ENCODE measurements around the gene TSKU. TPM values are rescaled to one million over a fixed set of nuclear protein-coding genes. Genes with fewer than 3 reads are reported as not detected.
"Not testable (repeated sequence)": the region's sequence is repeated elsewhere in the genome, so short reads cannot be mapped to it uniquely, and the experiment has no call there.

The TSKU gene, protein sequence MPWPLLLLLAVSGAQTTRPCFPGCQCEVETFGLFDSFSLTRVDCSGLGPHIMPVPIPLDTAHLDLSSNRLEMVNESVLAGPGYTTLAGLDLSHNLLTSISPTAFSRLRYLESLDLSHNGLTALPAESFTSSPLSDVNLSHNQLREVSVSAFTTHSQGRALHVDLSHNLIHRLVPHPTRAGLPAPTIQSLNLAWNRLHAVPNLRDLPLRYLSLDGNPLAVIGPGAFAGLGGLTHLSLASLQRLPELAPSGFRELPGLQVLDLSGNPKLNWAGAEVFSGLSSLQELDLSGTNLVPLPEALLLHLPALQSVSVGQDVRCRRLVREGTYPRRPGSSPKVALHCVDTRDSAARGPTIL
- 10 to 100 TPM in 5 of 6 donors, 1 to 10 TPM in 1; 9.7 to 25.2 (median 12.1) TPM for total RNA-seq
- 1 to 10 TPM; 2.7 to 5.0 TPM for polyA plus RNA-seq

DNA sequence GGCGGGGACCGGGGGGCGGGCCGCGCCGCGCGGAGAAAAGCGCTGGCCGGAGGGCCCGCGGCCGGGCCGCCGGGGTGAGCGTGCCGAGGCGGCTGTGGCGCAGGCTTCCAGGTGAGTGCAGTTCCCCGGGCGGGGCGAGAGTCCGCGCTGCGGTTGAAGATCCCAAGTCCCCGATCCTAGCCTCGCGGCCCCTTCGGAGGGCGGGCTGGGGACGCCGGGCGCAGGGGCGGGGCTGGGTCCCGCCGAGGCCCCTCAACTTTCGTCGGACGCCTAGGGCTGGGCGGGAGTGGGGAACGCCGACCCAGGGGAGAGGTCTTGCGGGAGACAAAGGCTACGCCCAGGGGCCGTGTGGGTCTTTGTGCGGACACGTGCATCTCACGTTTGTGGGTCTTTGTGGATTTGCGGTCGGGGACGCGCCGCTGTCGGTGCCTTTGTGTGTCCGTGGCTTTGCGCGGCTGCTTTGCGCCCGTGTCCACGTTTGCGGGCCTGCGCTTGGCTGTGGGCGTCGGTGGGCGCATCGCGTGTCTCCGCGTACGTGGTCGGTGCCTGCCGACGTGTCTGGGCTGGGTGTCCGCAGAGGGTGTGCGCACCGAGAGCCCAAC lies at the start of gene TSKU:
TSS of gene TSKU (plus strand) at position 63 of the 602 bp plus-strand sequence. CDS start 12,261 bp downstream, outside the sequence.
- intact Hi-C loops (cut with DNase I), result no loop called here
- H3K4me1 ChIP-seq, result peaks cover 4 to 5% (median 5%) of the 10 kb centered on the region in 3 donors
- FAIRE-seq (no peak), ATAC-seq (peak; percentile 30 to 42 (median 40)), DNase-seq (peak in 2 of 6 donors; percentile 44 to 81)
- H3K4me3 ChIP-seq, result peak within 1 kb of the TSS; percentile 61 to 85 (median 78)
- no peaks in the 10 kb centered on the region for H3K9me3 ChIP-seq
- 0 to 1% methylated on average over 59 to 76 of the region's 76 CpGs for WGBS, 2 donors
- no peaks in the 10 kb centered on the region for H3K36me3 ChIP-seq
- no peaks in the 10 kb centered on the region for H3K27me3 ChIP-seq
- peak within 1 kb of the TSS; percentile 35 to 78 (median 75) for H3K27ac ChIP-seq
- TF ChIP-seq, protein P1, sequence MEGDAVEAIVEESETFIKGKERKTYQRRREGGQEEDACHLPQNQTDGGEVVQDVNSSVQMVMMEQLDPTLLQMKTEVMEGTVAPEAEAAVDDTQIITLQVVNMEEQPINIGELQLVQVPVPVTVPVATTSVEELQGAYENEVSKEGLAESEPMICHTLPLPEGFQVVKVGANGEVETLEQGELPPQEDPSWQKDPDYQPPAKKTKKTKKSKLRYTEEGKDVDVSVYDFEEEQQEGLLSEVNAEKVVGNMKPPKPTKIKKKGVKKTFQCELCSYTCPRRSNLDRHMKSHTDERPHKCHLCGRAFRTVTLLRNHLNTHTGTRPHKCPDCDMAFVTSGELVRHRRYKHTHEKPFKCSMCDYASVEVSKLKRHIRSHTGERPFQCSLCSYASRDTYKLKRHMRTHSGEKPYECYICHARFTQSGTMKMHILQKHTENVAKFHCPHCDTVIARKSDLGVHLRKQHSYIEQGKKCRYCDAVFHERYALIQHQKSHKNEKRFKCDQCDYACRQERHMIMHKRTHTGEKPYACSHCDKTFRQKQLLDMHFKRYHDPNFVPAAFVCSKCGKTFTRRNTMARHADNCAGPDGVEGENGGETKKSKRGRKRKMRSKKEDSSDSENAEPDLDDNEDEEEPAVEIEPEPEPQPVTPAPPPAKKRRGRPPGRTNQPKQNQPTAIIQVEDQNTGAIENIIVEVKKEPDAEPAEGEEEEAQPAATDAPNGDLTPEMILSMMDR (IDR thresholded peaks at IDR 0.05), result no peak

DNA sequence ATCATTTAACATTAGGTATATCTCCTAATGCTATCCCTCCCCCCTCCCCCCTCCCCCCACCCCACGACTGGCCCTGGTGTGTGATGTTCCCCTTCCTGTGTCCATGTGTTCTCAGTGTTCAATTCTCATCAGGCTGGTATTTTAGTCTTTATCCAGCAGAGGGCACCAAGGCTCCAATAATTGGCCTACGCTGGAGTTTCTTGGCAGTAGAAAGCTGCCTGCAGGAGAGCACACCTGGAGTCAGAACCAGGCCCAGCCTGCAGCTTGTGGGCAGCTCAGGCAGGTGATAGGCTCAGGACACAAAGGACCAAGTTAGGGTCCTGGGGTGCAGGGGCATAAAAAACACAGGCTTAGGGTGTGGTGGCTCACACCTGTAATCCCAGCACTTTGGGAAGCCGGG lies 49.2 kb upstream of the TSKU start:
- DNase-seq, result peak in 4 of 6 donors; percentile 52 to 79 (median 62)
- ATAC-seq, result peak; percentile 95 to 100 (median 98)
- H3K9me3 ChIP-seq, H3K36me3 ChIP-seq, H3K27me3 ChIP-seq, FAIRE-seq, H3K27ac ChIP-seq, H3K4me1 ChIP-seq, H3K4me3 ChIP-seq: not testable (repeated sequence)
- intact Hi-C loops (cut with DNase I), result loop anchor here in 1 of 3 donors (5.0 to 10.0 kb wide), 2 partner anchors 161 to 303 kb away; no protein-coding TSS in a partner anchor
- 41 to 47% methylated on average over 2 of the region's 3 CpGs for WGBS, 2 donors
- TF ChIP-seq, protein P1 (IDR thresholded peaks at IDR 0.05), result peak in 3 of 4 donors; percentile 24 to 40 (median 36)

DNA sequence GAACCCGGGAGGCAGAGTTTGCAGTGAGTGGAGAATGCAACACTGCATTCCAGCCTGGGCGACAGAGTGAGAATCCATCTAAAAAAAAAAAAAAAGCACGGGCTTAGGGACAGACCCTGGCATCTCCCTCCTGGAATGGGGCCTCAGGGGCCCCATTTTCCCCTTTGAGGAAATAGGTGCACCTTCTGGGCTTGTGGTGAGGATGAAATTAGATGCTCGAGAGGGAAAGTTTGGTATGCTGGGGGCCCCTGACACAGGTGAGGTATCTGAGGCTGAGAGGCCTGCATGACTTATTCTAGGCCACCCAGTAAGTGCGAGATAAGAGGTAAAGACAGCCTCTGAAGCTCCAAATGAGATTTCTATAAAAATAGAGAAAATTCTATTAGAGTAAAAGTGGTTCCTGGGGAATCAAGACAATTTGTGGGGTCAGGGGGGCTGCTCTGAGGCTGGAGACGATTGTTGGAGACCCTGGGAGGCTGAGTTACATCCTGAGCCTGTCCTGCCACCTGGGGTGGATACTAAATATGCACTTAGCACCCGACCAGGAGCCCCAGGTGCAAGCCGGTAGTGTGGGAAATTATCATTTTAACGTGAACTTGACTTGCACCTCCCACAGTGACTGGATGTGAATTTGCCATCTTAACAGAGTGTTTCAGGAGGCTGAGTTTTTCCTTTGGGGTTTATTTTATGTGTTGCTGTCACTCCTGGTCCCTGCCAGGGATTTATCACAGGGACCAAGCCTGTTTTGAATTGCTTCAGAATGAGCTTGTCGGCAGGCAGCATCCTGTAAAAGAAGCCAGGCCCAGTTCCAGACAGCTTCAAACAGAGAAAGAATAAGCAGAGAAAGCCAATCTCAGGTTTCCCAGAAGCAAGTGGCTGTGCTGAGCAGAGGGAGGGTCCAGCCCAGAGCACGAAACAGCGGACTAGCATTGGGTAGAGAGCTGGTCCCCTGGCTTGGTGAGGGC lies 48.4 kb upstream of the TSKU start:
- TF ChIP-seq, protein P1 (IDR thresholded peaks at IDR 0.05), result no peak
- Histone ChIP-seq H3K4me1 (no peaks in the 10 kb centered on the region), H3K27ac (no peak overlapping the region), H3K4me3 (no peak overlapping the region), H3K36me3 (no peaks in the 10 kb centered on the region), H3K27me3 (no peaks in the 10 kb centered on the region), H3K9me3 (no peaks in the 10 kb centered on the region)
- ATAC-seq (no peak), DNase-seq (no peak), FAIRE-seq (no peak)
- WGBS, 2 donors, result 77 to 85% methylated on average over 12 of the region's 12 CpGs
- intact Hi-C loops (cut with DNase I), result loop anchor here in 2 of 3 donors (5.0 to 10.0 kb wide), 3 partner anchors 63 to 303 kb away; no protein-coding TSS in a partner anchor

DNA sequence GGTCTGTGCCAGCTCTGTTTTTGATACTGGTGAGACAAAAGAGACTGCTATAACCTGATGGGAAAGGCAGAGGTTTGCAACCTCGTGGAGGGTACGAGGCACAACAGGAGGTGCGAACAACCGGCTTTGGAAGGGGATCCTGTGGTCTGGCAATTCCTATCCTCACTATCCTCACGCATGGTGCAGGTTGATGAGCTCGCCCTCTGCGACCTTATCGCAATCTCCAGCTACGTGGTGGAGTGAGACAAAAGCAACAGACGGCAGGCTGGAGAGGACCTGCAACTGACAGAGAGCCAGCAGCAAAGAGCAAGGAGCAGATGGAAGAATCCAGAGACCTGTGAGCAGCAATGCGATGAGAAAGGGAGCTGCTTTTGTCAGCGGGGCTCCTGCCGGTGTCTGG lies 47.3 kb upstream of the TSKU start:
- Histone ChIP-seq H3K9me3 (no peaks in the 10 kb centered on the region), H3K27ac (no peak overlapping the region), H3K4me3 (no peak overlapping the region), H3K4me1 (no peaks in the 10 kb centered on the region), H3K36me3 (no peaks in the 10 kb centered on the region), H3K27me3 (no peaks in the 10 kb centered on the region)
- ATAC-seq (no peak), FAIRE-seq (no peak), DNase-seq (no peak)
- whole genome bisulfite sequencing, 2 donors, result 90 to 91% methylated on average over 13 of the region's 13 CpGs
- TF ChIP-seq, protein P1 (IDR thresholded peaks at IDR 0.05), result no peak
- intact Hi-C loops (cut with DNase I), result loop anchor here in 2 of 3 donors (5.0 to 10.0 kb wide), 2 partner anchors 61 to 159 kb away; no protein-coding TSS in a partner anchor
